GM18520 (cell line): ENCODE results near the gene SNRNP40.

Experiments used
- ATAC-seq: cut with Tn5 transposase; IDR thresholded peaks from one replicate; pipeline ENCODE4 v1.9.1; 2021; ENCODE audit not compliant: unreplicated experiment

SNRNP40 gene

GRCh38 chr1:31296486-31297276 lies at the start of gene SNRNP40, which contains the start of gene ZCCHC17:
Gene SNRNP40, minus strand, starts transcription at chr1:31296788. Its CDS starts 37 bp downstream, at chr1:31296751.
Gene ZCCHC17, plus strand, starts transcription at chr1:31297032. Its CDS starts 13,067 bp downstream, at chr1:31310099.
- peak; percentile 97 for ATAC-seq

GRCh38 chr1:31345635-31346034 lies 49.0 kb upstream of the SNRNP40 start:
- ATAC-seq = no peak

GRCh38 chr1:31344503-31344902 lies 47.9 kb upstream of the SNRNP40 start:
- no peak for ATAC-seq

GRCh38 chr1:31336687-31337467 lies 40.3 kb upstream of the SNRNP40 start:
- no peak for ATAC-seq

GRCh38 chr1:31335007-31335406 lies 38.4 kb upstream of the SNRNP40 start:
- ATAC-seq = no peak

GRCh38 chr1:31327381-31327780 lies 30.8 kb upstream of the SNRNP40 start:
- no peak for ATAC-seq

- no peak for ATAC-seq
Observed at GRCh38 chr1:31326461-31326860, 29.9 kb upstream of the SNRNP40 start.

- no peak for ATAC-seq
Observed at GRCh38 chr1:31324992-31325391, 28.4 kb upstream of the SNRNP40 start.

- no peak for ATAC-seq
Observed at GRCh38 chr1:31324093-31324492, 27.5 kb upstream of the SNRNP40 start.

GRCh38 chr1:31318146-31318545 lies 21.6 kb upstream of the SNRNP40 start:
- ATAC-seq = no peak

GRCh38 chr1:31315902-31316301 lies 19.3 kb upstream of the SNRNP40 start:
- no peak for ATAC-seq

GRCh38 chr1:31310198-31310597 lies 13.6 kb upstream of the SNRNP40 start:
- no peak for ATAC-seq

GRCh38 chr1:31308036-31308435 lies 11.4 kb upstream of the SNRNP40 start:
- ATAC-seq = no peak

GRCh38 chr1:31306278-31306677 lies 9.7 kb upstream of the SNRNP40 start:
- ATAC-seq = no peak

- no peak for ATAC-seq
Observed at GRCh38 chr1:31302709-31303441, 6.3 kb upstream of the SNRNP40 start.

- no peak for ATAC-seq
Observed at GRCh38 chr1:31300193-31300592, 3.6 kb upstream of the SNRNP40 start.

- no peak for ATAC-seq
Observed at GRCh38 chr1:31299365-31299764, 2.8 kb upstream of the SNRNP40 start.

- ATAC-seq = no peak
Observed at GRCh38 chr1:31297277-31298247, 974 bp upstream of the SNRNP40 start.

- ATAC-seq = no peak
Observed at GRCh38 chr1:31295874-31296485, 608 bp downstream of the SNRNP40 start.

- ATAC-seq = no peak
Observed at GRCh38 chr1:31289021-31289420, 7.6 kb downstream of the SNRNP40 start.
